GM19468 (cell line): ENCODE results near the gene NIM1K.
A peak's percentile ranks its signal among the peaks of the same experiment; 100 is the strongest.
"Not testable (repeated sequence)": the region's sequence is repeated elsewhere in the genome, so short reads cannot be mapped to it uniquely, and the experiment has no call there.

Source experiments
- ATAC-seq: cut with Tn5 transposase; IDR thresholded peaks from one replicate; pipeline ENCODE4 v1.9.1; 2021; ENCODE audit warnings: mild to moderate bottlenecking, moderate library complexity, moderate number of reproducible peaks; ENCODE audit not compliant: unreplicated experiment; ENCODE audit errors: extremely low read depth

NIM1K gene

DNA sequence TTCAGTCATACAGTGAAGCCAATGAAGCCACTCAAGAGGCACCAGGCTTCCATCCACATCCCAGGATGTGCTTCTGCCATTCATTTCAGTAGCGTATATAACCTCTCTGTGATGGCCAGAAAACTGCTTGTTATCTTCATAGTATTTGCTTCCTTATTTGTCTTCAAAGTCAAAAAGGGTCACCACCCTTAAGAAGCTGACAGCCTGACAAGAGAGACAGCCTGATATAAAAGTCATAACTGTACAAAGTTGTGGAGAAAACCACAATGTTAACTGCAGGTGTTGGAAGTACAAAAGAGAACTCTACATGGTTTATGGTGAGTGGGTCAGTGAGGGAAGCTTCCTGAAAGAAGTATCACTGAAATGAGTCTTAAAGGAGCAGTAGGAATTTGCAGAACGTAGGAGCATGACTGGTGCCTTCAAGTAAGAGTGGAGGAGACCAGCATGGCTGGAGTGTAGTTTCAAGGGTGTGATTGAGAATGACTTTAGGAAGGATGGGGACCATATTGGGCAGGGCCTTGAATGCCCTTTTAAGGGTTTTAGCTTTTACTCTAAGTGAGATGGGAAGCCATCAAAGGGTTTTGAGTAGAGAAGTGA lies 33.7 kb downstream of the NIM1K start:
- no peak for ATAC-seq

DNA sequence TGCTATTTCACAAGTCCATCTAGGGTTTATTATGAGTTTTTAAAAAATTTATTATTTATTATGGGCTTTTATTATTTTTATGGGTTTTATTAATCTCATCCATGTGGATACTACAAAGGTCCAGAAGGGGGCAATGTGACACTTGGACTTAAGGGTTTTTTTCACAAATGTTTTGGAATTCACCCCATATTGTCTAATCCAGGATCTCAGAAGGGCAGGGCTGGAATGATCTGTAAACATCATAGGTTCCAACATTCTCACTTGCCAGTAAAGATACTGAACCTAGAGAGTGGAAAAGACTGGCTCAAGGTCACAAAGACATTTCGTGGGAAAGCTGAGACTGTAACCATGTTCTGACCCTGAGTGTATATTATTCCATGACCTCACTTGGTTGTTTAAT lies 35.6 kb downstream of the NIM1K start:
- no peak for ATAC-seq

DNA sequence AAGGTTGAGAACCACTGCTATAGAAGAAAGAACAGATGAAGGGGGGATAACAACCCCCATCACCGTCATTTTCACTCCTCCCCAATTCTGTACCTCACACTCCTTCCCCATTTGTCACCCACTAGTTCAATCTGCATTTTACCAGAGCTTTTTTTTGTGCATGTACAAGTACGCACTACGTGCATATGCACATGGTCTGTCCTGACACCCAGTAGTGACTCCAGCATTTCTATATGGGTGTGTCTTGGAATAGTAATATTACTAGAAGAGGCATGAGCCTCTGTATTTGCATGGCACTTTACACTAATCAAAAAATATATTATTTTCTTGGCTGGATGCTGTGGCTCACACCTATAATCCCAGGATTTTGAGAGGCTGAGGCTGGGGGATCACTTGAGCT lies 38.7 kb downstream of the NIM1K start:
- ATAC-seq, result no peak

DNA sequence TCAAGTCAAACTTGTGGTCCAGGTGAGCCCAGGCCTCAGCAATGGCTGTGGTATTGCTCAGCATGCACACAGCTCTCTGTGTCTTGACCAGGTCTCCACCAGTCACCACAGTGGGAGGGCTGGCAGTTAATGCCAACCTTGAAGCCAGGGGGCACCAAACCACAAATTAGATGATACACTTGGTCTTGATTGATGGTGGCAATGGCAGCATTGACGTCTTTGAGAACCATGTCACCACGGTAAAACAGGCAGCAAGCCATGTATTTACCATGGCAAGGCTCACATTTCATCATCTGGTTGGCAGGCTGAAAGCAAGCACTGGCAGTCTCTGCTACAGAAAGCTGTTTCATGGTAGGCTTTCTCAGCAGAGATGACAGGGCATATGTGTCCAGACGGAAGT lies 40.0 kb downstream of the NIM1K start:
- no peak for ATAC-seq

DNA sequence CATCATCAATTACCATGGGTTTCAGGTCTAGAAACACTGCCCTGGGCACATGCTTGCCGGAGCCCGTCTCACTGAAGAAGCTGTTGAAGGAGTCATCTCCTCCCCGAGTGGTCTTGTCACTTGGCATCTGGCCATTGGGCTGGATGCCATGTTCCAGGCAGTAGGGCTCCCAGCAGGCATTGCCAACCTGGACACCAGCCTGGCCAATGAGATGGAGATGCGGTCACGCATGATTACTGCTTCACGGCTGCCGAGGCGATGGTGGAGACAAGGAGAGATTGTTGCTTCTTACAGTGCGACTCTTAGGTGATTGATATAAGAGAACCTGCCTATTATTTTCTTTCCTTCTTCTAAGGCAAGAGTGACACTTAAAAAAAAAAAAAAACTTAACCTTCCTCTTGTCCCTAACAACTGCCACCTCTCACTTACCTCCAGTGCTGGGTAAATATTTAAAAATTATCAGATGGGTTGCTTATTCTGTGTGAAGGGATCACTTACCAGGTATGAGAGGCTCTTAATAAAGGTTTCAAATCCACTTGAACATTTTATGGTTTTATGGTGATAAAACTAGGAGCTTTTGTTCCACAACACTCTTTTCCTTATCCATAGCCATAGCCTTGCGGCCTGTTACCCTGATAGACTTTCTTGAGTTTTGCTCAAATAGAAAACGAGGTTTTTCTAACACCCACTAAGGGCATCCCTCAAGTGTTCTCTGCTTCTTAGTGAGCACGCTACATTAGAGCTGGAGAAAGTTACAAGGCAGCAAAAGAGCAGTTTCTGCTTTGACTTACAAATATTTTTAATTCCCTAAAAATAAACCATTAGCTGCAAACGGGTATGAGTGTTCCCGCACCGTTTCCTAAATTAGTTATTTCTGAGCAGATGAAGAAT lies 41.2 kb downstream of the NIM1K start:
- no peak for ATAC-seq

DNA sequence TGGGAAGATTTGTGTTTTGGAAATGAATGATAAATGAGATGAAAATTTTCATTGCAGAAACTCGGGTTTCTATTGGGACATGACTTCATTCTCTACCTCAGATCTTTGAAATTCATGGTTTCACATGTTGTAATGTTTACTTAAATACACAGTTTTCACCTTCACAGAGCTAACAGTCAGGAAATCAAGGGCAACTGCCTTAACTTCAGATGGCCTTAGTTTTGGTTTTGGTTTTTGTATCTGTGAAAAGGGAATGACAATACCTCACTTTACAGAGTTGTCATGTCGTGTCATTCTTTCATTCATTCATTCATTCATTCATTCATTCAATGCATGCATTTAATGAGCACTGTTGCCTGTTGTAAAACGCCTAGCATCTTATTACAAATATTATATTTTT lies 41.9 kb downstream of the NIM1K start:
- ATAC-seq, result peak; percentile 55

DNA sequence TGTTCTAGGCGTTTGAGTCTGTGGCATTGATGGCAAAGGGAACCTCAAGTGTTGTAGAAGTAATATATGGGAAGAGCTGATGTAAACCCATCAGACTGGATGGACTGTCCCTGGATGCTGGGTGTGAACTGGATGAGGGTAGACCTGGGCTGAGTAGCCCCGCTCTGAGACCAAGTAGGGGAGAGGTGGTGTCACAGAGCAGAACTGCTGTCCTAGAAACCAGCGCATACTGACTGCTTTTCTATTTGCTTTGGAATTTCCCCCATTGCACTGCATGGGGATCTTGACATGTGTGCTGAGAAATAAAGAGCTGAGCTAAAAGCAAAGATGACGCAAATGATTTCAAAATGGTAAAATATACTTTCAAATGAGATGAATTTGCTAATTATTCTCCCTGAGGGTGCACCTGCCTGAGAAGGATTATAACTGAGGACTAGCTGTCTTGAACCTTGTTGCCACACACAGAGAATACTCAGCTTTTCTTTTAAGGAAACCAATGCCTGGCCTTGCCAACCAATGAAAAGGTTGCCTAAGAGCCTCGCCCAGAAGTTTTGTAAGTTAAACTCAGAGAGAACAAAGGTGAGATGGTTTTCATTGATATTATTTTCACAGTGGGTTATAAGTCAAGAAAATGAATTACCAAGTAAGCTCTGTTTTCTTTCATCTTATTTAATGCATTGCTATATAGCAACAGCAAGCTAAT lies 44.8 kb downstream of the NIM1K start:
- no peak for ATAC-seq

DNA sequence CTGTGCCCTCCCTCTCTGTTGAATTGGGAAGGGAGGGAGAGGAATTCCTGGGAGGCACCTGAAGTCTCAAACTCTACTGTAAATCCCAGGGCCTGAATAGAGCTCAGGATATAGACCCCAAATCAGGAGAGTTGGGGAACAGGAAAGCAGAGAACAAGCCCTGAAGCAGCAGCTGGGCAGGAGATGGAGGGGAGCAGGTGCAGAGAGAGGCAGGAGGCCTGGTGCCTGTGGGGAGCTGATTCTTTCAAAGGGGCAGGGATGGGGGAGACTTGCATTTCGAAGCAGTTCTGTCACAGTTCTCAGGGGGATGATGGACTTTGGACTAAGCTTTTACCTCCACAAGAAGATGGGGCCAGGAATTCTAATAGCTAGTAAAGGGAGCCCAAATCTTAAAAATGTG lies 50.2 kb downstream of the NIM1K start:
- ATAC-seq, result no peak

DNA sequence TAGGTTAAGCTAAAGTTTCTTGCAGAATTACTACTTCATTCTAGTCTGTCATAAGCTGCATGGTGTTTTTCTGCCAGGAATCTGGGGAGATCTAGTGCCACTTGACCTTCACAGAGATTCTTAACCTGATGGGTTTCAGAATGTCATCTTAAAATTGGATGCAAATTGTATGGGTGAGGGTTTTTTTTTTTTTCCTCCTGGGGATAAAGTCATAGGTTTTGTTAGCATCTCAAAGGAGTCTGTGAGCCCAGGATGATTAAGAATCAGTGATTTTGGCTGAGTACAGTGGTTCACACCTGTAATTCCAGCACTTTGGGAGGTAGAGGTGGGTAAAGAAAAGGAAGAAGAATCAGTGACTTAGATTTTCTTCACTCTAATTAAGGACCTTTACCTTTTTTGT lies 51.2 kb downstream of the NIM1K start:
- no peak for ATAC-seq

DNA sequence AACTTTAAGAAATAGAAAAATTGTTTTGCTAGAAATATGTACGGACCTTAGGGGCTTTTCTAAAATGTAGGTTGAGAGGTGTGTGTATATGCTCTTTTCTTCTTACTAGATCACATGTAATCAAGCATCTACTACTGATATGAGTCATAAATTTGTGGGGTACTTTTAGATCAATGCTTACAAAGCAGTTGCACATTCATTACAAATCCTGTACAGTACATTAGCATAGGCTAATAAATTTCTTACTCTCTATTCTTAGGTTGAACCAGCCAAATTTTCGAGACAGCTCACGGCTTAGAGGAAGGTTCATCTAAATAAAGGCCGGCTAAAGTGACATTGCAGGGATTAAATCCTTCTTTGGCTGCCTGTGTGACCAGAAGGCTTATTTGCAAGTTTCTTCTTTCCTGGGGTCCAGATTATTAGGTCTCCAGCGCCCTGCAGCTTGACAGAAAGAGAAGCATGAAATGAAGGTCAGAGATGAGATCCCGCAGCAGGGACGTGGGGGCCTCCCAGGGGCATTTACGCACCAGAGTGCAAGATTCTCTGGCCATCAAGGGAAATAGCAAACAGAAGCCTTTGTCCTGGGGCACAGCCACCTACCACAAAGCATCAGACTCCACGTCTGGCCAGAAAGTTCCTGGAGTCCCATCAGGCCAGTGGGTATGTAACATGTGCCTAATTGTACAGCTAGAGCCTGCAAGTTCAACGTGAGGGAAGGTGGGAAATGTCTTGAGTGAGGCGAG lies 53.0 kb downstream of the NIM1K start:
- ATAC-seq, result peak; percentile 83

DNA sequence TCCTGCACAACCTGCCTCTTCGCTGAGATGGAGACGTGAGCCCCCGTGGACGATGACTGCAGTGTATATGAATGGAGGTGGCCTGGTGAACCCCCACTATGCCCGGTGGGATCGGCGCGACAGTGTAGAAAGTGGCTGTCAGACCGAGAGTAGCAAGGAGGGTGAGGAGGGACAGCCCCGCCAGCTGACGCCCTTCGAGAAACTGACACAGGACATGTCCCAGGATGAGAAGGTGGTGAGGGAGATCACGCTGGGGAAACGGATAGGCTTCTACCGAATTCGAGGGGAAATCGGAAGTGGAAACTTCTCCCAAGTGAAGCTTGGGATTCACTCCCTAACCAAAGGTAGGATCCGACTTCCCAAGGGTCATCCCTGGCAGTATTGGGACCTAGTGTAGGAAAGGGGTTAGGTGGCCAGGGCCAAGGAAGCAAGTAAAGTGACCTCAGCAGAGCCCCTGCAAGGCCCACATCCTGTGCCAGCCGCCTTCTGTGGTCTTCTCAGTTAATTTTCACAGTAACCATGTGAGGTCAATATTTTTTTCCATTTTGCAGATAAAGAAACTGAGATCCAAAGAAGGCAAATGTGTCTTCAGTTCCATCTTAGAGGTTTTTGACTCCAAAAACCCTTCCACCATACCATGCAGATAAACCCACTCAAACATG lies 53.8 kb downstream of the NIM1K start:
- no peak for ATAC-seq

DNA sequence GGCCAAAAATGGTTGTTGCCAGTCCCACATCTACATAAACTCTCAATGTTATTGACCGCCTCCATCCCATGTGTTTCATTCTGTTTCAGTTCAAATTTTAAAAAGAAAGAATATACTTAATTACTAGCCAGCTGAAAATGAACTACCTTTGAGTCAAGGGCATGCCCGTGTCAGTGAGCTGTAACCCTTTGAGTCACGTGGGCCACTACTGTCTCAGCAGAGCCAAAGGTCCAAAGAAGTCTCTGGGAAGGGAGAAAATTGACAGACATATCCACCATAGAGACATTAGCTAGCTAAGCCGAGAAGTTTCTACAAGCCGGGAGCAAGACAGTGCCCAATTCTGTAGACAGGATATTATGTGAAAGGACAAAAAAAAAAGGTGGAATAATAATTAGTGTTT lies 59.7 kb downstream of the NIM1K start:
- ATAC-seq, result no peak

DNA sequence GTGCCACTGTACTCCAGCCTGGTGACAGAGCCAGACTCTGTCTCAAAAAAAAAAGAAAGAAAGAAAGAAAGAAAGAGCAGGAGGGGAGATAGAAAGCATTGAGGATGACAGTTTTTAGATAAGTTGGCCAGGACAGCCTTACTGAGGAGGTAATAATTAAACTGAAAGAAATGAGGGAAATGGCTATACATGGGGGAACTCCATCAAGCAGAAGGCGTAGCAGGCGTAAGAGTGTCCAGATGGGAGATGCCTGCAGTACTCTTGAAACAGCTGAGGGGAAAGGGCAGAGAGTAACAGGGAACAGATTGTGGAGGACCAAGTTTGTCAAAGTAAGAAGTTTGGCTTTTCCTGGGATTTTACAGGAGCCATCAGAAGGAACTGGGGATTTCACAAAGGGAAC lies 63.7 kb downstream of the NIM1K start:
- ATAC-seq, result no peak

DNA sequence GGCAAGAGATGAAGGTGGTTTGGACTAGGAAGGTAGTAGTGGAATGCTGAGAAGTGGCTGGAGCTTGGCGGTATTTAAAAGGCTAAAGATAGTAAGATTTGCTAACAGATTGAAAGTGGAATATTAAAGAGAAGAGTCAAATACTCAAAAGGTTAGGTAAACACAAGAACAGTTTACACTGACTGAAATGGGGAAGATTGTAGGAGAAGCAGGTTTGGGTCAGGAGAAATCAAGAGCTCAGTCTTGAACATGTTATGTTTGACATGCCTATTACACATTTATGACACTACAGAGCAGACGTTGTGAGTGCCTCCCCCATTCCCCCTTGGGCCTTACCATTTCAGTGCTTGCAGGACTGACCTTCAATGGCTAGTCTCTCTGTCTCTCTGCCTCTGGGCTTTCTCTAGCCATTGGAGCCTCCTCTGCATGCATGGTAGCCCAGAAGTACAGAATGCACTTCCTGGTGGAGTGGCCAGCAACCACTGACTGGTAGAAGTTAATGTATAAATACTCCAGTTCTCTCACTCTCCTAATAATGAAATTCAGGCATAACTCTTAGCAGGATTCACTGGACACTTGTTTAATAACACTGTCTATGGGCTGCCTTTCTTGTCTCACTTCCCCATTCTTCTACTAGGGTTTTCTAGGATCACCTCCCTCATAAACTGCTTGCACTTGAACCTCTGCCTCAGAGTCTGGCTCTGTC lies 64.4 kb downstream of the NIM1K start:
- ATAC-seq, result no peak

DNA sequence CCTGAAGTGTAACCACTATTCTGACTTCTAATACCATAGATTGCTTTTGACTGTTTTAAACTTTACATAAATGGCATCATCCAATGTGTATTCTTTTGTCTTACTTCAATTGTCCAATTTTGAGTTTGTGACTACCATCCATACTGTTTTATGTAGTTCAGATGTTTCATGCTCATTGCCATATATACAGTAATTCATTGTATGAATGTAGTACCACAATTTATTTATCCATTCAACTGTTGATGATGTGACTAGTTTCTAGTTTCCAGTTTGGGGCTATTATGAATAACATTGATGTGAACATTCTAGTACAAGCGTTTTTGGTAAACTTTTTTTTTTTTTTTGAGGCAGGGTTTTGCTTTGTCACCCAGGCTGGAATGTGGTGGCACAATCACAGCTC lies 66.1 kb downstream of the NIM1K start:
- no peak for ATAC-seq

DNA sequence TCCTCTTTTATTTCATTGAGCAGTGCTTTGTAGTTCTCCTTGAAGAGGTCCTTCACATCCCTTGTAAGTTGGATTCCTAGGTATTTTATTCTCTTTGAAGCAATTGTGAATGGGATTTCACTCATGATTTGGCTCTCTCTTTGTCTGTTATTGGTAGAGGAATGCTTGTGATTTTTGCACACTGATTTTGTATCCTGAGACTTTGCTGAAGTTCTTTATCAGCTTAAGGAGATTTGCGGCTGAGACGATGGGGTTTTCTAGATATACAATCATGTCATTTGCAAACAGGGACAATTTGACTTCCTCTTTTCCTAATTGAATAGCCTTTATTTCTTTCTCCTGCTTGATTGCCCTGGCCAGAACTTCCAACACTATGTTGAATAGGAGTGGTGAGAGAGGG lies 70.2 kb downstream of the NIM1K start:
- not testable (repeated sequence) for ATAC-seq

DNA sequence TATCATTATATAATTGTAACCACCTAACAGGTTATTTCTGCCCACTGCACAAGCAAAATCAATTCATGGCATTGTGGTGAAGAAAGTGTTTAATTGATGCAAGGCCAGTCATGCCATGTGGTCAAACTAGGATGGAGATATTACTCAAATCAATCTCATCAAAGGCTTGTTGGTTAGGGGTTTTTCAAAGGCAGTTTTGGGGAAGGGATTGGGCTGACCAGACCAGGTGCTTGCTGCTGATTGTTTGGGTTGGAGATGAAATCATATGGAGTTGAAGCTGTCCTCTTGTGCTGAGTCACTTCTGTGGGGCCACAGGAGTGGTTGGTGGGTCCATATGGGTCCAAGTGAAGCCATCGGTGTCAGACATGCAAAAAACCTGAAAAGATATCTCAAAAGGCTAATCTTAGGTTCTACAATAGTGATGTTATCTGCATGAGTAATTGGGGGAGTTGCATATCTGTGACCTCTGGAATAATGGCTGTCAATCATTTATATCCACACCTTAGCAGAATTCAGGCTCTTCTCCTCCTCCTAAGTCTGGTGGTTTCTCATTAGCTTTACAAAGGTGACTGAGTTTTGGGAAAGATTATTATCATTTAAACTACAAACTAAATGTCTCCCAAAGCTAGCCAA lies 76.3 kb downstream of the NIM1K start:
- ATAC-seq, result peak; percentile 43

DNA sequence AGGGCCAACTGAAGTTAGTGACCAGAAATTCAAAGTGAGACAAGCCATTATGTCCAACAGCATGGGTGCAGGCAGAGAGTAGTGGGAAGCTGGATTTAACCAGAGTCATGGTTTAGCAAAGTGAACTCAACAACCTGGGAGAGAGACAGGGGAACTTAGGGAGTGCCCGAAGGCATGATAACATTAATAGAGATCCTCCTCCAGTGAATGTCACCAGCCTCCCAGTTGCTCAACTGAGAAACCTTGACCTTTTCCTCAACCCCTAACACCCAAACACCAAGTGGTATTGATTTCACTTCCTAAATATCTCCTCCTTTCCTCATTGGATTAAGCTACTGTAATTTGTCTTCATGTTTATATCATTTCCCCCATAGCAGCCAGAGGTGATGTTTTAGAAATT lies 78.6 kb downstream of the NIM1K start:
- ATAC-seq, result no peak

DNA sequence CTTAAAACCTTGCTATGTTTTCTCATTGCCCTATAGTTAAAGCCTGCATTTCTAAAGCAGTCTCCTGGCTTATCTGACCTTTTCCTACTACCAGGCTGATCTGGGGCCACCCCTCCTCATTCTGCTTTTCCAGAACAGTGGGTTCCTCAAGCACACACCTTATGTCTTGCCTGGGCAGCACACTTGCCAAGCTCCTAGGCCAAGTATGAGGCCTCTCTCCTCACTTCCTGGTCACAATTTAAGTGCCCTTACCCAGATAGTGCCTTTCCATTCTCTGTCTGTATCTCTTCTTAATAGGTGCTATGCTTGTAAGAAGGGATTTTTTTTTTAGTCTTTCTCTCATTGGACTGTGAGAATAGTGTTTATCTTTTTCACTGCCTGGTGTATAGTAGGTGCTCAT lies 81.5 kb downstream of the NIM1K start:
- no peak for ATAC-seq
